Liver (tissue), 9 donors: Measurements from ENCODE around the gene CCDC187. TPM values are rescaled to one million over a fixed set of nuclear protein-coding genes. Genes with fewer than 3 reads are reported as not detected.

Source experiments
- DNase-seq: peaks from one replicate; pipeline ENCODE4 v3.0.0-alpha.2; 2017; ENCODE audit warnings: low spot score
- H3K27ac ChIP-seq, 2 donors: one replicate each; pipeline ENCODE4 v1.7.0; 2013; ENCODE audit warnings: inconsistent platforms in 2 of 2, low read length in 2 of 2, control low read depth in 1 of 2, low read depth in 1 of 2, mild to moderate bottlenecking in 1 of 2
- H3K27me3 ChIP-seq, 4 donors: one replicate each; pipeline versions ENCODE4 v1.6.1 to v1.7.0; 2013; ENCODE audit warnings: low read length in 3 of 4, inconsistent platforms in 1 of 4, mild to moderate bottlenecking in 1 of 4, moderate library complexity in 1 of 4; ENCODE audit not compliant: control insufficient read depth in 4 of 4, insufficient read depth in 4 of 4
- H3K36me3 ChIP-seq, 4 donors: one replicate each; pipeline versions ENCODE4 v1.6.1 to v1.7.0; 2013; ENCODE audit warnings: low read length in 3 of 4, mild to moderate bottlenecking in 3 of 4, low read depth in 1 of 4, moderate library complexity in 1 of 4; ENCODE audit not compliant: control insufficient read depth in 4 of 4, insufficient read depth in 3 of 4
- H3K4me1 ChIP-seq, 4 donors: one replicate each; pipeline versions ENCODE4 v1.6.1 to v1.7.0; 2013; ENCODE audit warnings: low read length in 3 of 4, mild to moderate bottlenecking in 3 of 4, moderate library complexity in 1 of 4; ENCODE audit not compliant: control insufficient read depth in 4 of 4, insufficient read depth in 4 of 4
- H3K4me3 ChIP-seq, 3 donors: one replicate each; pipeline versions ENCODE4 v1.6.1 to v1.7.0; 2013; ENCODE audit warnings: low read length in 3 of 3, control low read depth in 1 of 3, low read depth in 1 of 3, mild to moderate bottlenecking in 1 of 3
- H3K9ac ChIP-seq, 2 donors: one replicate each; pipeline ENCODE4 v1.7.0; 2013; ENCODE audit warnings: low read length in 2 of 2, mild to moderate bottlenecking in 2 of 2, moderate library complexity in 2 of 2, control low read depth in 1 of 2, low read depth in 1 of 2
- H3K9me3 ChIP-seq, 4 donors: one replicate each; pipeline versions ENCODE4 v1.6.1 to v1.7.0; 2013; ENCODE audit warnings: low read length in 3 of 4; ENCODE audit not compliant: control insufficient read depth in 4 of 4
- EGR1 ChIP-seq, 2 donors: IDR thresholded peaks; 2 replicates each; pipeline ENCODE4 v1.6.1; 2016 to 2018; ENCODE audit warnings: antibody characterized with exemption in 2 of 2, low read depth in 2 of 2
- FOXA1 ChIP-seq: IDR thresholded peaks from 2 replicates; pipeline ENCODE4 v1.6.1; 2016; ENCODE audit warnings: antibody characterized with exemption
- FOXA2 ChIP-seq: IDR thresholded peaks from 2 replicates; pipeline ENCODE4 v1.6.1; 2016; ENCODE audit warnings: antibody characterized with exemption
- GABPA ChIP-seq, 2 donors: IDR thresholded peaks in 1 of 2; conservative IDR thresholded peaks in 1 of 2; 2 replicates each; pipeline ENCODE4 v1.6.1; 2016; ENCODE audit warnings: antibody characterized with exemption in 2 of 2, mild to moderate bottlenecking in 1 of 2, moderate library complexity in 1 of 2
- HNF4G ChIP-seq: IDR thresholded peaks from 2 replicates; pipeline ENCODE4 v1.6.1; 2016; ENCODE audit warnings: antibody characterized with exemption
- JUND ChIP-seq, 2 donors: IDR thresholded peaks; 2 replicates each; pipeline ENCODE4 v1.6.1; 2016; ENCODE audit warnings: antibody characterized with exemption in 2 of 2
- MAX ChIP-seq: IDR thresholded peaks from 2 replicates; pipeline ENCODE4 v1.6.1; 2016; ENCODE audit warnings: antibody characterized with exemption
- NR2F2 ChIP-seq: IDR thresholded peaks from 2 replicates; pipeline ENCODE4 v1.6.1; 2016; ENCODE audit warnings: antibody characterized with exemption
- RAD21 ChIP-seq, 2 donors: IDR thresholded peaks; 2 replicates each; pipeline ENCODE4 v1.6.1; 2016; ENCODE audit warnings: antibody characterized with exemption in 2 of 2, mild to moderate bottlenecking in 2 of 2
- SP1 ChIP-seq: IDR thresholded peaks from 2 replicates; pipeline ENCODE4 v1.6.1; 2018; ENCODE audit warnings: antibody characterized with exemption, mild to moderate bottlenecking
- TAF1 ChIP-seq: conservative IDR thresholded peaks from 2 replicates; pipeline ENCODE4 v1.6.1; 2016; ENCODE audit warnings: antibody characterized with exemption, mild to moderate bottlenecking
- YY1 ChIP-seq: IDR thresholded peaks from 2 replicates; pipeline ENCODE4 v1.6.1; 2016; ENCODE audit warnings: antibody characterized with exemption, mild to moderate bottlenecking
- WGBS: extraction: QIAGEN DNeasy Blood & Tissue Kit; methylation state at CpG from one replicate; pipeline ENCODE4 v1.1.7; 2013; 5-methylcytosine and 5-hydroxymethylcytosine counted together
- polyA plus RNA-seq, 2 donors: library from polyadenylated mRNA; stranded (reverse) in 1 of 2; unstranded in 1 of 2; fragments of 200-250 nt in 1 of 2; fragments of >200 nt in 1 of 2; fragmentation: Nextera tagmentation in 1 of 2; extraction: Ambion mirVana in 1 of 2; gene quantifications; one replicate each; pipeline versions ENCODE4 v1.2.1 to v1.2.3, GENCODE V29; 2013 to 2015
- total RNA-seq, 2 donors: library from RNA; depleted of rRNA; stranded (reverse); fragments of >200 nt; gene quantifications; one replicate each; pipeline ENCODE4 v1.2.3, GENCODE V29; 2014
- TF ChIP-seq, protein P1 (sequence below): IDR thresholded peaks from 2 replicates; pipeline ENCODE4 v1.6.1; 2016; ENCODE audit warnings: antibody characterized with exemption
- TF ChIP-seq, protein P2 (sequence below): IDR thresholded peaks from 2 replicates; pipeline ENCODE4 v1.6.1; 2016; ENCODE audit warnings: antibody characterized with exemption, mild to moderate bottlenecking
- donor health status: healthy.
- donor health status: healthy.
- donor health status: healthy.
- donor health status: healthy.
- donor health status: healthy.

CCDC187 gene
- total and polyA plus RNA-seq, 4 donors, result 0.05 TPM; not detected in 3

DNA sequence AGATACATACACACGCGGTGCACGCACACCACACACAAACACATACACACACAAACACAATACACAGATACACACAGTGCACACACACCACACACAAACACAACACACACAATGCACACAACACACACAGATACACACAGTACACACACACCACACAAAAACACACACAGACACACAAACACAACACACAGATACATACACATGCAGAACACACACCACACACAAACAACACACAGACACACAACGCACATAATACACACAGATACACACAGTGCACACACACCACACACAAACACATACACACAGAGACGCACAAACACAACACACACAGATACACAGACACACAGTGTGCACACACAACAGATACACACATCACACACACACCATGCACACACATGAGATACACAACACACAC is 5.9 kb upstream of the CCDC187 start:
- Histone ChIP-seq H3K9ac (no peak overlapping the region), H3K9me3 (no peaks in the 10 kb centered on the region), H3K27me3 (no peaks in the 10 kb centered on the region), H3K27ac (no peak overlapping the region), H3K36me3 (no peaks in the 10 kb centered on the region), H3K4me1 (no peaks in the 10 kb centered on the region), H3K4me3 (no peak overlapping the region)
- 95% methylated on average over 5 of the region's 5 CpGs for WGBS
- no peak for DNase-seq
- TF ChIP-seq, protein P1, sequence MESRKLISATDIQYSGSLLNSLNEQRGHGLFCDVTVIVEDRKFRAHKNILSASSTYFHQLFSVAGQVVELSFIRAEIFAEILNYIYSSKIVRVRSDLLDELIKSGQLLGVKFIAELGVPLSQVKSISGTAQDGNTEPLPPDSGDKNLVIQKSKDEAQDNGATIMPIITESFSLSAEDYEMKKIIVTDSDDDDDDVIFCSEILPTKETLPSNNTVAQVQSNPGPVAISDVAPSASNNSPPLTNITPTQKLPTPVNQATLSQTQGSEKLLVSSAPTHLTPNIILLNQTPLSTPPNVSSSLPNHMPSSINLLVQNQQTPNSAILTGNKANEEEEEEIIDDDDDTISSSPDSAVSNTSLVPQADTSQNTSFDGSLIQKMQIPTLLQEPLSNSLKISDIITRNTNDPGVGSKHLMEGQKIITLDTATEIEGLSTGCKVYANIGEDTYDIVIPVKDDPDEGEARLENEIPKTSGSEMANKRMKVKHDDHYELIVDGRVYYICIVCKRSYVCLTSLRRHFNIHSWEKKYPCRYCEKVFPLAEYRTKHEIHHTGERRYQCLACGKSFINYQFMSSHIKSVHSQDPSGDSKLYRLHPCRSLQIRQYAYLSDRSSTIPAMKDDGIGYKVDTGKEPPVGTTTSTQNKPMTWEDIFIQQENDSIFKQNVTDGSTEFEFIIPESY, result no peak
- TF ChIP-seq FOXA2 (no peak), RAD21 (IDR thresholded peaks at IDR 0.05) (no peak), FOXA1 (no peak), MAX (no peak), EGR1 (IDR thresholded peaks at IDR 0.05; ENCODE audit: low read depth in 2 of 2) (no peak), SP1 (no peak), TAF1 (no peak), HNF4G (no peak), YY1 (no peak), GABPA (IDR thresholded peaks at IDR 0.05 in 1 of 2, conservative IDR thresholded peaks at IDR 0.05 in 1 of 2) (no peak)

- H3K4me1 ChIP-seq, result no peaks in the 10 kb centered on the region
- no peaks in the 10 kb centered on the region for H3K27me3 ChIP-seq
- DNase-seq, result no peak
- no peak for TF ChIP-seq GABPA (IDR thresholded peaks at IDR 0.05 in 1 of 2, conservative IDR thresholded peaks at IDR 0.05 in 1 of 2)
- TF ChIP-seq, protein P2, sequence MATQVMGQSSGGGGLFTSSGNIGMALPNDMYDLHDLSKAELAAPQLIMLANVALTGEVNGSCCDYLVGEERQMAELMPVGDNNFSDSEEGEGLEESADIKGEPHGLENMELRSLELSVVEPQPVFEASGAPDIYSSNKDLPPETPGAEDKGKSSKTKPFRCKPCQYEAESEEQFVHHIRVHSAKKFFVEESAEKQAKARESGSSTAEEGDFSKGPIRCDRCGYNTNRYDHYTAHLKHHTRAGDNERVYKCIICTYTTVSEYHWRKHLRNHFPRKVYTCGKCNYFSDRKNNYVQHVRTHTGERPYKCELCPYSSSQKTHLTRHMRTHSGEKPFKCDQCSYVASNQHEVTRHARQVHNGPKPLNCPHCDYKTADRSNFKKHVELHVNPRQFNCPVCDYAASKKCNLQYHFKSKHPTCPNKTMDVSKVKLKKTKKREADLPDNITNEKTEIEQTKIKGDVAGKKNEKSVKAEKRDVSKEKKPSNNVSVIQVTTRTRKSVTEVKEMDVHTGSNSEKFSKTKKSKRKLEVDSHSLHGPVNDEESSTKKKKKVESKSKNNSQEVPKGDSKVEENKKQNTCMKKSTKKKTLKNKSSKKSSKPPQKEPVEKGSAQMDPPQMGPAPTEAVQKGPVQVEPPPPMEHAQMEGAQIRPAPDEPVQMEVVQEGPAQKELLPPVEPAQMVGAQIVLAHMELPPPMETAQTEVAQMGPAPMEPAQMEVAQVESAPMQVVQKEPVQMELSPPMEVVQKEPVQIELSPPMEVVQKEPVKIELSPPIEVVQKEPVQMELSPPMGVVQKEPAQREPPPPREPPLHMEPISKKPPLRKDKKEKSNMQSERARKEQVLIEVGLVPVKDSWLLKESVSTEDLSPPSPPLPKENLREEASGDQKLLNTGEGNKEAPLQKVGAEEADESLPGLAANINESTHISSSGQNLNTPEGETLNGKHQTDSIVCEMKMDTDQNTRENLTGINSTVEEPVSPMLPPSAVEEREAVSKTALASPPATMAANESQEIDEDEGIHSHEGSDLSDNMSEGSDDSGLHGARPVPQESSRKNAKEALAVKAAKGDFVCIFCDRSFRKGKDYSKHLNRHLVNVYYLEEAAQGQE, result no peak
- no peak for TF ChIP-seq JUND (IDR thresholded peaks at IDR 0.05)
- no peak for TF ChIP-seq NR2F2
- no peak for TF ChIP-seq FOXA2
- 79% methylated on average over 22 of the region's 22 CpGs for WGBS
- no peak overlapping the region for H3K4me3 ChIP-seq
- no peak overlapping the region for H3K27ac ChIP-seq
- no peaks in the 10 kb centered on the region for H3K36me3 ChIP-seq
- no peak overlapping the region for H3K9ac ChIP-seq
- no peaks in the 10 kb centered on the region for H3K9me3 ChIP-seq
Observed at GRCh38 chr9:136309101-136309801, 5.4 kb upstream of the CCDC187 start.
